H1 (cell line): ENCODE data around the gene OR2M4.

ENCODE experiments used
- HDAC2 ChIP-seq, 2 experiments: fragments of 300-600 bp in 1 of 2; sonication (generic) in 1 of 2; IDR thresholded peaks; 2 replicates each; pipeline ENCODE4 v1.6.1; 2011 to 2012; ENCODE audit warnings: low read depth in 2 of 2, low read length in 2 of 2, mild to moderate bottlenecking in 2 of 2, moderate library complexity in 2 of 2, borderline replicate concordance in 1 of 2, inconsistent platforms in 1 of 2
- KDM5A ChIP-seq: fragments of 200-600 bp; IDR thresholded peaks from 2 replicates; pipeline ENCODE4 v1.7.1; 2012; ENCODE audit warnings: mild to moderate bottlenecking, low read length, inconsistent platforms, mixed read lengths
- NRF1 ChIP-seq: IDR thresholded peaks from 2 replicates; pipeline ENCODE4 v1.6.1; 2011; ENCODE audit warnings: mild to moderate bottlenecking, low read depth, low read length, improper control_type of control experiment
- POLR2AphosphoS5 ChIP-seq: IDR thresholded peaks from 2 replicates; pipeline ENCODE4 v1.6.1; 2011; ENCODE audit warnings: low read depth, low read length
- RXRA ChIP-seq: IDR thresholded peaks from 2 replicates; pipeline ENCODE4 v1.6.1; 2011; ENCODE audit warnings: low read depth, mild to moderate bottlenecking, low read length, moderate library complexity; ENCODE audit not compliant: insufficient read depth
- SIN3A ChIP-seq, 2 experiments: IDR thresholded peaks in 1 of 2; conservative IDR thresholded peaks in 1 of 2; 2 replicates each; pipeline ENCODE4 v1.6.1; 2011 to 2012; ENCODE audit warnings: low read length in 2 of 2, improper control_type of control experiment in 1 of 2, low read depth in 1 of 2, mild to moderate bottlenecking in 1 of 2
- TF ChIP-seq, protein P1 (sequence below): IDR thresholded peaks from 2 replicates; pipeline ENCODE4 v1.6.1; 2011; ENCODE audit warnings: low read depth, mild to moderate bottlenecking, low read length; ENCODE audit not compliant: insufficient read depth

DNA sequence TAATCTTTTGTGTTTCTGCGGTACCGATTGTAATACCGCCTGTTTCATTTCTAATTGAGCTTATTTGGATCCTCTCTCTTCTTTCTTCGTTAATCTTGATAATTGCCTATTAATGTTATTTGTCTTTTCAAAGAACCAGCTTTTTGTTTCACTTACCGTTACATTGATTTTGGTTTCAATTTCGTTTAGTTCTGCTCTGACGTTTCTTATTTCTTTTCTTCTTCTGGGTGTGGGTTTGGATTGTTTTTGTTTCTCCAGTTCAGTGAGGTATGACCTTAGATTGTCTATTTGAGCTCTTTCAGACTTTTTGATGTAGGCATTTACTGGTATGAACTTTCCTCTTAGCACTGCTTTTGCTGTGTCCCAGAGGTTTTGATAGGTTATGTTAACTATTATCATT is 47.2 kb upstream of the OR2M4 start:
- TF ChIP-seq HDAC2 (IDR thresholded peaks at IDR 0.05; ENCODE audit: borderline replicate concordance in 1 of 2, low read depth in 2 of 2, low read length in 2 of 2) (no peak), RXRA (no peak), SIN3A (conservative IDR thresholded peaks at IDR 0.05 in 1 of 2, IDR thresholded peaks at IDR 0.05 in 1 of 2; ENCODE audit: low read depth in 1 of 2, low read length in 2 of 2) (no peak), NRF1 (no peak), POLR2AphosphoS5 (no peak), KDM5A (no peak)
- TF ChIP-seq, protein P1, sequence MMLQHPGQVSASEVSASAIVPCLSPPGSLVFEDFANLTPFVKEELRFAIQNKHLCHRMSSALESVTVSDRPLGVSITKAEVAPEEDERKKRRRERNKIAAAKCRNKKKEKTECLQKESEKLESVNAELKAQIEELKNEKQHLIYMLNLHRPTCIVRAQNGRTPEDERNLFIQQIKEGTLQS, result no peak
